Measurements from ENCODE around the gene MYO9B.
"Not testable (repeated sequence)": the region's sequence is repeated elsewhere in the genome, so short reads cannot be mapped to it uniquely, and the experiment has no call there.

The MYO9B gene

DNA sequence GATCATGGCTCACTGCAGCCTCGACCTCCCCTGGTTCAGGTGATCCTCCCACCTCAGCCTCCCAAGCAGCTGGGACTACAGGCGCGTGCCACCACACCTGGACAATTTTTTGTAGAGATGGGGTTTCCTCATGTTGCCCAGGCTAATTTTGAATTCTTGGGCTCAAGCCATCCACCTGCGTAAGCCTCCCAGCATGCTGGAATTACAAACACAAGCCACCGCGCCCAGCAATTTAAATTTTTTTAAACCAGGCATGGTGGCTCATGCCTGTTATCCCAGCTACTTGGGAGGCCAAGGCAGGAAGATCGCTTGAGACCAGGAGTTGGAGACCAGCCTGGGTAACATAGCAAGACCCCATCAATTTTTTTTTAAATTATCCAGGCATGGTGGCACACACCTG is 79.7 kb downstream of the MYO9B start:
- DNase-seq: no peak

DNA sequence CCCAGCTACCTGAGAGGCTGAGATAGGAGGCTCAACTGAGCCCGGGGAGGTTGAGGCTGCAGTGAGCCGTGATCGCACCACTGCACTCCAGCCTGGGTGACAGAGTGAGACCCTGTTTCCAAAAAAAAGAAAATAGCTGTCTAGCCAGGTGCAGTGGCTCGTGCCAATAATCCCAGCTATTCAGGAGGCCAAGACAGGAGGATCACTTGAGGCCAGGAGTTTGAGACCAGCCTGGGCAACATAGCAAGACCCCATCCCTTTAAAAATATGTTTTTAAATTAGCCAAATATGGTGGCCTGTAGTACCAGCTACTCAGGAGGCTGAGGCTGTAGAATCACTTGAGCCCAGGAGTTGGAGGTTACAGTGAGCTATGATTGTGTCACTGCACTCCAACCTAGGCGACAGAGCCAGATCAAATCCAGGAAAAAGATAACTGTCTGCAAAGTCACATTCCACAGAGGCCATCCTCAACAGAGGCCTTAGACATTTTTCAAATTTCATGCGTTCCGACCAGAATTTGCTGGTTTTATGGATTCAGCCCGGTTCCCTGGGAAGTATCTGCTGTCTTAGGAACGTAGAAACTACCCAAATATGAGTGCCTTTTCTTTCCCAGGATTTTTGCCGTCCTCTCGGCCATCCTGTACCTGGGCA is 80.8 kb downstream of the MYO9B start:
- no peak for DNase-seq

DNA sequence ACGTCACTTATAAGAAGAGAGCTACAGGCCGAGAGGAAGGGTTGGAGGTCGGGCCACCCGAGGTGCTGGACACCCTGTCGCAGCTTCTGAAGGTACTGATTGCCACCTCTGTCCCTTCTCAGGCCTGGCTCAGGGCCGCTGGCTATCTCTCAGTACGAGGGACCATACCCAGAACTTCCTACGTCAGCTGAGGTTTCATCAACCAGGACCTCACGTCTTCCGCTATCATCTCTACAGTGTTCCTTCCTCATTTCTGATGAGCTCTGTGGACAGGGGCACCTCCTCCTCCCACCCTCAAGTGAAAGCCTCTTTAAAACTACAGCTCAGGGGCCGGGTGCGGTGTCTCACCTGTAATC is 81.3 kb downstream of the MYO9B start:
- no peak for DNase-seq

DNA sequence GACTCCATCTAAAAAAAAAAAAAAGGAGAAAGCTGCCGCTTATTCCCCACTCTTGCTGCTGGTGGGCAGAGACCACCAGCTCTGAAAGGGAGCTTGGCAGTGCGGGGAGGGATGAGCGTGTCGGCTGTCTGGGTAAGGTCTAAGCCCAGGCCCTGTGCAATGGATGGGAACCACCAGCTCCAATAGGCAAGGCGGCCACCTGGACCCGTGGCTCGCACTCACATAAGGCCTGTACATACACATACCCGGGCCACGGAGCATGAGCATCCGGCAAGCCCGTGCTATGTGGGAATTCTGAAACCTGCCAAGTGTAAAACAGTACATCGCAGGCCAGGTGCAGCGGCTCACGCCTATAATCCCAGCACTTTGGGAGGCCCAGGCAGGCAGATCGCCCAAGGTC is 83.0 kb downstream of the MYO9B start:
- DNase-seq: no peak

DNA sequence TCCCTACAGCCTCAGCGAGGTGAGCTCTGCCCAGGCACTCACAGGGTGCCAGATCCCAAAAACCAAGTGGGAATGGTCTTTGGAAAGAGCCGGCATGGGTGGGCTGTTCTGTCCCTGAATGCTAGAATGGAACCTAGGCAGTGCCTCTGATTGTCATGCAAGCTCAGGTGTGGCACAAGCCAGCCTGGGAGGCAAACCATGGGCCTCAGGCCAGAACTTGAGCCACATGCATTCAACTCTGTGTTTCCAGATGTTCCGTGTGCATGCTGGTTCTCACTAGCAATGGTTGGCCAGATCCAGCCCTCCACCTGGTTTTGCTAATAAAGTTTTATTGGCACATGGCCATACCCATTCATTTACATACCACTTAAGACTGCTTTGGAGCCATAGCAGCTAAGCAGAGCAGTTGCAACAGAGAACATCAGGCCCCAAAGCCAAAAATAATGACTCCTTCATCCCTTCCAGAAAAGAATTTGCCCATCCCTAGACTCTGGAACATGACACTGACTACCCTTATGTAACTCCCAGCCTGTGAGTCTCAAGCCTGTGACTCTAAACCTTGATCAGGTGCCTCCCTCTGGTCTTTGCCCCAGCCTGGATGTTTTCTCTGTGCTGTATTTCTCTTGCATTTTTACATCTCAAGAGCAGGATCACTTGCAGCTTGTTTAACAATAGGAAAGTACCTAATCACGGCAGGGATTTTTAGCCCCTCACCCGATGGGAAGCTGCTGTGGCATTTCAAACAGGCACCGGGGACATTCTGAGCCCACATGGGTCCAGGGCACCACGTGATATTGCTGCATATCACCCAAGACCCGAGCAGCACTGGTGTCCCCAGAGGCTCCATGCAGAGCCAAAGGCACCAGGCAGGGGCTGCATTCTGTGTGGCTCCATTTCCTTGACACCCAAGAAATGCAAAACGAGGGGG is 84.2 kb downstream of the MYO9B start:
- DNase-seq: no peak

DNA sequence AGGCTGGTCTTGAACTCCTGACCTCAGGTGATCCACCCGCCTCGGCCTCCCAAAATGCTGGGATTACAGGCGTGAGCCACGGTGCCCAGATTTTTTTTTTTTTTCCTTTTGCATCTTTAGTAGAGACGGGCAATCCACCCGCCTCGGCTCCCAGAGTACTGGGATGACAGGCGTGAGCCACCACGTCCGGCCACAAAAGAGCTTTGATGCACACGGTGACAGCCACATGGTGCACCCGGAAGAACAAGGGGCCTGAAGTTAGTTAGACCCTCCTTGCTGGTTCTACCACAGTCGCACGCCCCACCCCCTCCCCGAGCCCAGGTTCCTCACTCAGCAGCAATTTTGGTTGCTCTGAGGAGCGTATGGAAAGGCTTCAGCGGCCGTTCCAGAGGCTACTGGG is 85.3 kb downstream of the MYO9B start:
- DNase-seq: no peak

DNA sequence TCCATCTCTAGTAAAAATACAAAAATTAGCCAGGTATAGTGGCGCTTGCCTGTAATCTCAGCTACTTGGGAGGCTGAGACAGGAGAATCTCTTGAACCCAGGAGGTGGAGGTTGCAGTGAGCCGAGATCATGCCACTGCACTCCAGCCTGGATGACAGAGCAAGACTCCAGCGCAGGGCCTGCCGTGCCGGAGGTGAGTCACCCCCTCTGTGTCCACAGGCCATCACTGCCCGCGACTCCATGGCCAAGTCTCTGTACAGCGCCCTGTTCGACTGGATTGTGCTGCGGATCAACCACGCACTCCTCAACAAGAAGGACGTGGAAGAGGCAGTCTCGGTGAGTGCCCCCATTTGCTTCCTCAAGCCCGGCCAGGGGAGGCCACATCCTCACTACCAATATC is 86.6 kb downstream of the MYO9B start:
- DNase-seq: not testable (repeated sequence)

DNA sequence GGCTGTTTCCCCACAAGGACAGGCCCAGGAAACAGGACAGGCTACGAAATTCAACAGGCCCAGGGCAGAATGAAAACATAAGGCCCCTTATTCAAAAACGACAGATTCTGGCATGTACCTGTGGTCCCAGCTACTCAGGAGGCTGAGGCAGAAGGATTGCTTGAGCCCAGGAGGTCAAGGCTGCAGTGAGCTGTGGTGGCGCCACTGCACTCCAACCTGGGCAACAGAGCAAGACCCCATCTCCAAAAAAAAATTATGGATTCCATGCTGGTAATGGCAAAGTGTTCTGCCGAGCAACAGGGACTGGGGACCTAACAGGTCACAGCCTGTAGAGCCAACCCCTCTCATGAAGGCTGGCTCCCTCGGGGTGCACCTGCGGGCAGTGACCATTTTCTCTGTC is 87.0 kb downstream of the MYO9B start:
- no peak for DNase-seq

DNA sequence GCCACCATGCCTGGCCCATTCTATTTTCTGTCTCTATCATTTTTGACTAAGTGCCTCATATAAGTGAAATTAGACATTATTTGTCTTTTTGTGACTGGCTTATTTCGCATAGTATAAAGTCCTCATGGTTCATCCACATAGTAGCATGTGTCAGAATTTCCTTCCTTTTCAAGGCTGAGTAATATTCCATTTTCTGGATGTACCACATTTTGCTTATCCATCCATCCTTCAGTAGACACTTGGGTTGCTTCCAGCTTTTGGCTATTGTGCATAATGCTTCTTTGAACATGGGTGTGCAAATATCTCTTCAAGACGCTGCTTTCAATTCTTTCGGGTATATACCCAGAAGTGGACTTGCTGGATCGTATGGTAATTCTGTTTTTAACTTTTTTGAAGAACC is 88.1 kb downstream of the MYO9B start:
- DNase-seq: no peak

DNA sequence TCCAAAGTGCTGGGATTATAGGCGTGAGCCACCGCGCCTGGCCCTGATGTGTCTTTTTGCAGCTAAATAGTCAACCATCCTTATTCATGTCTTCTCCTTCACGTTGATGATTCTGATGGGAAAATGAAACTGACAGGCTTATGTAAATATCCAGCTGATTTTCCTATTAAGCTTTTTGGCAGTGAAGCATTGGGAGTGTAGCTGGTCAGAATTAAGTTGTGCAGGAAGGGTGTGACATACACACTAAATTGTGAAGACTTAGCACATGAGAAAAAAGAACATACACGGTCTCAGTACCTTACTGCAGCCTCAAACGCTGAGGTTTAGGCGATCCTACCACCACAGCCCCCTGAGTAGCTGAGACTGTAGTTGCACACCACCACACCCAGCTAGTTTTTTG is 89.1 kb downstream of the MYO9B start:
- no peak for DNase-seq

DNA sequence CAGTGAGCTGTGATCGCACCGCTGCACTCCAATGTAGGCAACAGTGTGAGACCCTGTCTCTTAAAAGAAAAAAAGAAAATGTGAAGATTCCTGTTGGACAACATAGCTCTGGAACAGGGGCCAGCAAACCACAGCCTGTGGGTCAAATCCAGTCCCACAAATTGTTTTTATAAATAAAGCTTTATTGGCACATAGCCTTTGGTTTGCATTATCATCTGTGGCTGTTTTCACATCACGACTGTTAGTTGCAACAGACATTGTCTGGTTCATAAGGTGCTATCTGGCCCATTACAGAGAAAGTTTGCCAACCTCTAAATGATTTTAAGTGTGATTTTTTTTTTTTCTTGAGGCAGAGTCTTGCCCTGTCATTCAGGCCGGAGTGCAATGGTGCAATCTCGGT is 90.1 kb downstream of the MYO9B start:
- DNase-seq: no peak

DNA sequence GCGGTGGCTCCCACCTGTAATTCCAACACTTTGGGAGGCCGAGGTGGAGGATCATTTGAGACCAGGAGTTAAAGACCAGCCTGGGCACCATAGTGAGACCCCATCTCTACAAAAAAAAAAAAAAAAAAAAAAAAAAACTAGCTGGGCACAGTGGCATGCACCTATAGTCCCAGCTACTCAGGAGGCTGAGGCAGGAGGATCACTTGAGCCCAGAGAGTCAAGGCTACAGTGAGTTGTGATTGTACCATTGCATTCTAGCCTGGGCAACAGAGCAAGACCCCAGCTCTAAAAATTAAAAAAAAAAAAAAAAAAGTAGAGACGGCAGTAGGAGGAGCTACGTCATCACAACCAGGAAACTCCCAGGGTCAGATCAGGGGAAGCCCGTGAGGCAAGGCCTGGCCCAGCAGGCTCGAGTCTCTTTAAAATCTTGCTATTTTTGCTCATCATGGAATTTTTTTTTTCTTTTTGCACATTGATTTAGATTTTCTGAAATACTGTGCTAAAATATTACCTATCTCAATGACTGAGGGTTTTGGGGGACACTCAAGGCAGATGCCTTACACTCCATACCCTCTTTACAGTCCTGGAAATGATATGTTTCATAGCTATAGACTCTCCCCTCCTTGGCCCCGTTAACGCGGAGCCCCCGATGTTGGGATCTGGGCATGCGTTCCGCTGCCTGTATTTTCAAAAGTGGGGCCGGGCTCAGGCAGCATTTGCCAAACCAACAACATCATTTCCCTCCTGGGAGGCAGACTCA is 95.1 kb downstream of the MYO9B start:
- no peak for DNase-seq

DNA sequence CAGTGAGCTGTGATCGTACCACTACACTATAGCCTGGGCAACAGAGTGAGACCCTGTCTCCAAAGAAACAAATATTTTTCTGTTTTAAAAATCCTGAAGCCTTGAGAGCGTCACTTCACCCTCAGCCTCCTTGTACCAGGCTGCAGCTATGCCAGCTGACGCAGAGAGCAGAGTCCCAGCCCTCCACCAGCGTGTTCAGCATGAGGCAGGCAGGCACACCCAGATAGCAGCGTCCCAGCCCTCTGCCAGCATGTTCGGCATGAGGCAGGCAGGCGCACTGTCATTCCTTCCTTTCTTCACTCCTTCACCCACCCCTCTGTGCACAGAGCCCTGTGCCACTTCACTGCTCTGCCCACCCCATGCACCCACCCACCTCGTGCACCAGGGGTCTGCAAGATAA is 96.3 kb downstream of the MYO9B start:
- DNase-seq: no peak

DNA sequence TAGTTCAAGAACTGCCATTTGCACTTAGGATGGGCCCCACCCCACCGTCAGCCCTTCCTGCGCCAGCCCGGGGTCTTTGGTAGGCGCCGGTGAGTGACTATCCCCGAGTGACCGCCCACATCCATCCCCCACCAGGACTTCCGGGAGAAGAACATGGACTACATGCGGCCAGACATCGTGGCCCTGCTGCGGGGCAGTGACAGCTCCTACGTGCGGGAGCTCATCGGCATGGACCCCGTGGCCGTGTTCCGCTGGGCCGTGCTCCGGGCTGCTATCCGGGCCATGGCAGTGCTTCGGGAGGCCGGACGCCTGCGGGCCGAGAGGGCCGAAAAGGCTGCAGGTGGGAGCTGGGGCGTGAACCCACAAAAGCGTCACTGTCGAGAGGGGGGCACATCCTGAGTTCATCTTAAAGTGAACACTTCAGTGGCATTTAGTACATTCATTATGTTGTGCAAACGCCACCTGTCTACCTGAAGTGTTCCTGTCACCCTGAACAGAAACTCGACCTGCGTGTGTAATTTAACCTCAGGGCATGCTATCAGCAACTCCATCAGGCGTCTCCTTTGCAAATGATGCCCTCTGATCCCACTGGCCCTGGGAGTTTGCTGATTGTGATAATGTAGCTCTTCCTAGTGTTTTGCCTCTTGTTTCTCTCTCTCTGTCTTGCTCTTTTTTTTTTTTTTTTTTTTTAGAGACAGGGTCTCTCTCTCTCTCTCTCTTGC is 97.2 kb downstream of the MYO9B start:
- no peak for DNase-seq

DNA sequence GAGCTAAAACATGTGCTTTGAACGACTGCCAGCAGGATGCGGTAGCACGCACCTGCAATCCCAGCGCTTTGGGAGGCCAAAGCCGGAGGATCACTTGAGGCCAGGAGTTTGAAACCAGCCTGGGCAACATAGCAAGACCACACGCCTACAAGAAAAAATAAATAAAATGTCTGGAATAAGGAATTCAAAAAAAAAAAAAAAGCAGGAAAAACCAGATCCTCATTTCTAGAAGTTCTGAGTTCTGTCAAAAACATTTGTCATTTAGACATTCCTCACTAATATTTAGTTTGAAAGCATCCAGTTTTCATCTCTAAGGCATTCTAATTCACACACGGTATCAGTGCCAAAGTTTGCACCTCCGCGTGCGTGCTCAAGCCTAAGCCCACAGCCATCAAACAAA is 102.7 kb downstream of the MYO9B start:
- no peak for DNase-seq

DNA sequence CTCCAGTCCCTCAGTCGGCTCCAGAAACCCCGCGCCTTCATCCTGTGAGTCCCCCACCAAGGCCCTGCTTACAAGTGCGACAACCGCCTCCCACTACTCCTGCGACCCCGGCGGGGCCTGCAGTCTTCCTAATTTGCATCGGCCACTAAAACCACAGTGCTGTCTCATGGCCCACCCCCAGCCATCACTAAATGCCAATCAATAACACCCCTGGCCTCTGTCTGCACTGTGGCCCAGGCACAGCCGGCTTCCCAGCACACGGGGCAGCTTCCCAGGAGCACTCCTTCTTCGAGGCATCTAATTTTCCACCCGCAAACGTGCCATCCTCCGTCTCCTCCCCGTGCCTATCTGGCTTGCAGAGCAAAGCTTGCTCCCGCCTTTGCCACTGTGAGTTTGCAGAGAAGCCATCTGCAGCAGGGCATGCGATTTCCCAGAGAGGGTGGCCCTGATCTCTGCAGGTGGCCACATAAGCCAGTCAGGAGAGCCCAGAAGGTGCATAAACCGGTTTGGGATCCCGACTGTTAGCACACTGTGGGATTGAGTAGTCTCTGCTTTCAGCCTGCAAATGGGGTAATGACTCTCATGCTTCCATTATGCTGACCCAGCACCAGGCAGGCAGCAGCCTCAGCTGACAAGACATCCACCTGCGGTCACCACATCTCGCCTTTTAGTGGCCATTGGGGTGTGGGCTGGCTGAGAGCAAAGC is 105.6 kb downstream of the MYO9B start:
- DNase-seq: no peak

DNA sequence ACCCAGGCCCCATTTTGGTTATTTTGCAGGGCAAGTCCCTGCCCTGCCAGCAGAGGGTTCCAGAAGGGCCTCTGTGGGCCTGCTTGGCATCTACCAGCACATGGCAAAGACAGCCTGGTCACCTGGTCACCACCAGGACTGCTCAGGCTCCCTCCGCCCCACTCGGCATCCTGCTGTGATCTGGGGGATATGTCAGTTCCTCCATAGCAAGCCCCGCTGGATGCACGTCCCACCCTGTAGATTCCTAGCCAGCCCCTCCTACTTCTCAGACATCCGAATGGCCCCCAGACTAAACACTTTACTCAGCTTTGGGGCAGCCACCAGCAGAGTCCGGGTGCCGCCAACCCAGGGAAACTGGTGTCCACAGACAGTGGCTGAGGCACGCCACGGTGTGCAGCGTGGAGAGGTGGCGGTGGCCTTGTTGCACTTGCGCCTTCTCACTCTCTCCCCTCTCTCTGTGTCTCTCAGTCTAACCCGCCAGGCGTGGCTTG is 107.7 kb downstream of the MYO9B start:
- no peak for DNase-seq

DNA sequence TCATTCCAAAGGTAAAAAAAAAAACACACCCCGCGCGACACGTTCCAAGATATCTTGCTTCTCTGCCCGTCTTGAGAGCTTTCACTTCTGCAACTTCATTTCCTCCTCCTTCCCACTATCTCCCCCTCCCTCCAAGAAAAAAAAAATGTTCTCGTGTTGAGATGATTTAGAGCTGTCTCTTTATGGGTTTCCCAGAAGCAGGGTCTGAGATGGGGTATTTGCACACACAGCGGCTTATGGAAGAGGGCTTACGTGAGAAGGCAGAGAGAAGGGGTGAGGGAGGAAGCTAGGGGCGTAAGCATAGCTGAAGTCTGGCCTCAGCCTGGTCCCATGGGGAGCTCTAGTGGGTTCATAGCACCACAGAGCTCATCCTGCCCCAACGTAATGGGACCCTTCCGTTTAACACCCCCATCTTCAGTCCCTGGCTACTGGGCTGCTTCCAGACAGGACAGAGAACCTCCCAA is 108.3 kb downstream of the MYO9B start:
- no peak for DNase-seq

DNA sequence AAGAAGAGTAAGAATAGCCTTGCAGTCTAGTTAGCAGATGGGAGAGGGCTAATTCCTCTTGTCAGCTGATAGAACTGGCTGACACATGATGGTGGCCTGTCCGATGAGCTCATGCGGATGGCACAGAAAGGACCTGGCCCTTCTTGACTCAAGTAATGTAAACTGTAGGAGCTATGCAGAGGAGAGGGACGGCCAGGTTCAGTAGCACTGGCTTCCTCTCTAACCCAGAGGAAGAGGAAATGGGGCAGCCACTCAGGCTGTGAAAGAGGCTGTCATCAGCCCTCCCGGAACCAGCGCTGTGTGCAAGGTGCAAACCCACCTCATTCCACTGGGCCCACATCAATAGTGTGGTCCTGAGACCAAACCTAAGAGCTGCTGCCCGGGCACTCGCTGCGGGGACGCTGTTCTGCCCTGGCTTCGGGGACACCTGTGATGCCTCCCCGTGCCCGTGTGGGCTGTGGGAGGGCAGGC is 108.8 kb downstream of the MYO9B start:
- no peak for DNase-seq

DNA sequence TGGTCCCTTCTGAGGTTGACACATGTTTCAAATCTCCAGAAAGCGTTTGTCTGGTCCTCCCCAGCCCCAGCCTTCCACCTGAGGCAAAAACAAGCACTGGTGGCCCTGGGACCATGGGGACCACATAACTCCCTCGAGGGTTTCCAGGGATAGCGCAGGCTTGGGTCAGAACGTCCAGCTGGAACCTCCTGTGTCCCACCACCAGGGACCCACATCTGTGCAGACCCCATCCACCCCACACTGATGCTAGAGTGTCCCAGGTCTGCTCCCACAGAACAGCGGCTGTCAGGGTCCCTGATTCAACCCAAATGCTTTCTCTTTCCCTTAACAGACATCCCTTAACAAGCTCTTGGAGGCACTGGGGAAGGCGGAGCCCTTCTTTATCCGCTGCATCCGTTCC is 110.0 kb downstream of the MYO9B start:
- no peak for DNase-seq

DNA sequence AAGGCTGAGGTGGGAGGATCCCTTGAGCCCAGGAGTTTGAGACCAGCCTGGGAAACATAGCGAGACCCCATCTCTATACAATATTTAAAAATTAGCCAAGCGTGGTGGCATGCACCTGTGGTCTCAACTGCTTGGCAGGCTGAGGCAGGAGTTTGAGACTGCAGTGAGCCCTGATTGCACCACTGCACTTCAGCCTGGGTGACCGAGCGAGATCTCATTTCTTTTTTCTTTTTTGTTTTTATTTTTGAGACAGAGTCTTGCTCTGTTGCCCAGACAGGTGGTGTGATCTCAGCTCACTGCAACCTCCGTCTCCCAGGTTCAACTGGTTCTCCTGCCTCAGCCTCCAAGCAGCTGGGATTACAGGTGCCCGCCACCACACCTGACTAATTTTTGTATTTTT is 116.2 kb downstream of the MYO9B start:
- DNase-seq: not testable (repeated sequence)

DNA sequence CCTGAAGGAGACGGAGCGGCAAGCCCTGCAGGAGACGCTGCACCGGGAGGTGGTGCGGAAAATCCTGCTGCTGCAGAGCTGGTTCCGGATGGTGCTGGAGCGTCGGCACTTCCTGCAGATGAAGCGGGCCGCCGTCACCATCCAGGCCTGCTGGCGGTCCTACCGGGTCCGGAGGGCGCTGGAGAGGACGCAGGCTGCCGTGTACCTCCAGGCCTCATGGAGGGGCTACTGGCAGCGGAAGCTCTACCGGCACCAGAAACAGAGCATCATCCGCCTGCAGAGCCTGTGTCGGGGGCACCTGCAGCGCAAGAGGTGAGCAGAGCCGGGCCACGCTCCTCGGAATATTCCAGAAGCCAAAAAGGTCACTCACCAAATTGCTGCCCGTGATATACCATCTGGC is 117.2 kb downstream of the MYO9B start:
- DNase-seq: no peak
